H1 (cell line): Measurements from ENCODE around the gene ATP9B. TPM values are rescaled to one million over a fixed set of nuclear protein-coding genes. Genes with fewer than 3 reads are reported as not detected.

Source experiments
- CTCF ChIA-PET: fragments of 300-600 bp; sonication (Branson Sonifier 250); formaldehyde crosslinking; loops from one replicate; lab custom pipeline; 2021; ENCODE audit not compliant: partially characterized antibody; lab: Charles Lee
- POLR2A ChIA-PET: fragments of 300-600 bp; sonication (Branson Sonifier 250); formaldehyde crosslinking; loops from one replicate; lab custom pipeline; 2021; ENCODE audit warnings: inconsistent platforms; ENCODE audit not compliant: partially characterized antibody; lab: Charles Lee
- DNase-seq, 2 experiments: peaks; one replicate each; pipeline versions ENCODE4 v3.0.0 to v3.0.0-alpha.2; 2010 to 2022; ENCODE audit warnings: low spot score in 2 of 2, low read depth in 1 of 2, mixed read lengths in 1 of 2
- FAIRE-seq: peaks from 2 replicates; lab custom pipeline; 2011; peaks lifted over from hg19 to GRCh38; lab: Jason Lieb, UNC
- H2AFZ ChIP-seq: 2 replicates; pipeline ENCODE4 v1.8.1; 2012; ENCODE audit warnings: low read length, inconsistent platforms
- H2AK5ac ChIP-seq: 2 replicates; pipeline ENCODE4 v1.6.1; 2013; ENCODE audit warnings: low read depth, low read length
- H2BK120ac ChIP-seq: replicated peaks from 2 replicates; pipeline ENCODE3; 2013; ENCODE audit warnings: low read depth, low read length, inconsistent platforms
- H2BK12ac ChIP-seq: 2 replicates; pipeline ENCODE4 v1.6.1; 2013; ENCODE audit warnings: low read depth, low read length
- H2BK15ac ChIP-seq: 2 replicates; pipeline ENCODE4 v1.6.1; 2013; ENCODE audit warnings: low read length
- H2BK20ac ChIP-seq: 2 replicates; pipeline ENCODE4 v1.6.1; 2013; ENCODE audit warnings: low read length
- H2BK5ac ChIP-seq: 2 replicates; pipeline ENCODE4 v1.6.1; 2013; ENCODE audit warnings: low read depth, low read length
- H3K14ac ChIP-seq: 2 replicates; pipeline ENCODE4 v1.6.1; 2013; ENCODE audit warnings: inconsistent platforms; ENCODE audit not compliant: insufficient read length
- H3K18ac ChIP-seq: 2 replicates; pipeline ENCODE4 v1.6.1; 2013; ENCODE audit warnings: low read length; ENCODE audit errors: extremely low read depth
- H3K23ac ChIP-seq: 2 replicates; pipeline ENCODE4 v1.6.1; 2013; ENCODE audit warnings: inconsistent platforms; ENCODE audit not compliant: insufficient read length
- H3K23me2 ChIP-seq: 2 replicates; pipeline ENCODE4 v1.6.1; 2013; ENCODE audit warnings: low read depth, low read length
- H3K27ac ChIP-seq: 2 replicates; pipeline ENCODE4 v1.6.1; 2011; ENCODE audit warnings: low read depth, low read length, inconsistent platforms
- H3K27me3 ChIP-seq, 4 experiments: replicated peaks in 1 of 4; 1 replicate in 1 of 4; 2 replicates in 3 of 4; pipeline versions ENCODE4 v1.6.1 to v1.8.1; 2011 to 2013; ENCODE audit warnings: low read length in 3 of 4, mild to moderate bottlenecking in 3 of 4, inconsistent platforms in 2 of 4, mixed read lengths in 2 of 4, moderate library complexity in 1 of 4; ENCODE audit not compliant: control insufficient read depth in 3 of 4, insufficient read depth in 3 of 4; ENCODE audit errors: extremely low read depth in 1 of 4
- H3K36me3 ChIP-seq, 4 experiments: 2 replicates each; pipeline versions ENCODE4 v1.6.1 to v1.8.1; 2011 to 2013; ENCODE audit warnings: mild to moderate bottlenecking in 4 of 4, low read length in 3 of 4, moderate library complexity in 2 of 4, control low read depth in 1 of 4, inconsistent platforms in 1 of 4; ENCODE audit not compliant: insufficient read depth in 4 of 4, control insufficient read depth in 2 of 4
- H3K4ac ChIP-seq: replicated peaks from 2 replicates; pipeline ENCODE3; 2013; ENCODE audit warnings: low read length, low read depth, mixed read lengths, inconsistent platforms; ENCODE audit not compliant: insufficient read length
- H3K4me1 ChIP-seq, 4 experiments: replicated peaks in 1 of 4; 1 replicate in 1 of 4; 2 replicates in 3 of 4; pipeline versions ENCODE4 v1.6.1 to v1.8.1; 2011 to 2013; ENCODE audit warnings: low read length in 3 of 4, inconsistent platforms in 2 of 4, mixed read lengths in 1 of 4; ENCODE audit not compliant: insufficient read depth in 4 of 4, control insufficient read depth in 3 of 4
- H3K4me2 ChIP-seq, 2 experiments: 2 replicates each; pipeline versions ENCODE4 v1.6.1 to v1.8.1; 2011 to 2013; ENCODE audit warnings: low read depth in 2 of 2, low read length in 2 of 2, control low read depth in 1 of 2, inconsistent platforms in 1 of 2, mild to moderate bottlenecking in 1 of 2; ENCODE audit not compliant: insufficient read depth in 1 of 2
- H3K4me3 ChIP-seq, 4 experiments: fragments of 200-600, 300-600 bp in 1 of 4; sonication (generic), shearing (Covaris generic), sonication (Bioruptor Twin) in 1 of 4; 2 replicates each; pipeline versions ENCODE4 v1.5.1 to v1.8.1; 2011 to 2016; ENCODE audit warnings: low read length in 4 of 4, low read depth in 3 of 4, control low read depth in 2 of 4, inconsistent platforms in 2 of 4, mild to moderate bottlenecking in 2 of 4, mixed read lengths in 1 of 4, moderate library complexity in 1 of 4; ENCODE audit not compliant: insufficient read depth in 2 of 4; ENCODE audit errors: extremely low read depth in 1 of 4
- H3K56ac ChIP-seq: replicated peaks from 2 replicates; pipeline ENCODE3; 2013; ENCODE audit warnings: low read depth, mild to moderate bottlenecking, mixed read lengths, low read length, inconsistent platforms; ENCODE audit not compliant: insufficient read length
- H3K79me1 ChIP-seq: 2 replicates; pipeline ENCODE4 v1.6.1; 2013; ENCODE audit warnings: low read depth, low read length, control low read depth
- H3K79me2 ChIP-seq, 2 experiments: 2 replicates each; pipeline versions ENCODE4 v1.6.1 to v1.8.1; 2012 to 2013; ENCODE audit warnings: low read length in 2 of 2, mild to moderate bottlenecking in 2 of 2, inconsistent platforms in 1 of 2; ENCODE audit not compliant: insufficient read depth in 2 of 2, control insufficient read depth in 1 of 2
- H3K9ac ChIP-seq, 4 experiments: replicated peaks in 1 of 4; 1 replicate in 1 of 4; 2 replicates in 3 of 4; pipeline versions ENCODE4 v1.6.1 to v1.8.1; 2011 to 2013; ENCODE audit warnings: low read depth in 3 of 4, low read length in 3 of 4, control low read depth in 2 of 4, mild to moderate bottlenecking in 2 of 4, moderate library complexity in 2 of 4, inconsistent platforms in 1 of 4; ENCODE audit errors: extremely low read depth in 1 of 4
- H3K9me3 ChIP-seq, 2 experiments: 2 replicates each; pipeline versions ENCODE4 v1.6.1 to v1.8.1; 2012 to 2013; ENCODE audit warnings: mild to moderate bottlenecking in 2 of 2, moderate library complexity in 2 of 2, control low read depth in 1 of 2, inconsistent platforms in 1 of 2, low read depth in 1 of 2, low read length in 1 of 2, mixed read lengths in 1 of 2; ENCODE audit not compliant: insufficient read depth in 2 of 2
- H4K20me1 ChIP-seq, 2 experiments: replicated peaks in 1 of 2; 2 replicates each; pipeline versions ENCODE3 to v1.8.1; 2011 to 2013; ENCODE audit warnings: inconsistent platforms in 2 of 2, low read length in 2 of 2, mild to moderate bottlenecking in 1 of 2; ENCODE audit not compliant: insufficient read depth in 2 of 2, control insufficient read depth in 1 of 2
- H4K5ac ChIP-seq: 2 replicates; pipeline ENCODE4 v1.6.1; 2013; ENCODE audit warnings: low read length, low read depth, mixed read lengths, inconsistent platforms; ENCODE audit not compliant: insufficient read length
- H4K8ac ChIP-seq: 2 replicates; pipeline ENCODE4 v1.8.0; 2013; ENCODE audit warnings: mild to moderate bottlenecking, moderate library complexity, low read length, inconsistent platforms; ENCODE audit not compliant: insufficient read depth; ENCODE audit errors: extremely low read depth
- H4K91ac ChIP-seq: replicated peaks from 2 replicates; pipeline ENCODE3; 2013; ENCODE audit warnings: low read length, mixed read lengths, inconsistent platforms; ENCODE audit not compliant: insufficient read length
- ASH2L ChIP-seq: fragments of 200-600, 300-600 bp; sonication (generic); IDR thresholded peaks from one replicate; pipeline ENCODE4 v1.7.1; 2017; ENCODE audit warnings: low read length
- ATF2 ChIP-seq: IDR thresholded peaks from 2 replicates; pipeline ENCODE4 v1.6.1; 2012; ENCODE audit warnings: low read length, inconsistent platforms
- BACH1 ChIP-seq: IDR thresholded peaks from 2 replicates; pipeline ENCODE4 v1.6.1; 2012; ENCODE audit warnings: low read length, improper control_type of control experiment
- CREB1 ChIP-seq: IDR thresholded peaks from 2 replicates; pipeline ENCODE4 v1.6.1; 2012; ENCODE audit warnings: inconsistent platforms
- HDAC2 ChIP-seq, 2 experiments: fragments of 300-600 bp in 1 of 2; sonication (generic) in 1 of 2; IDR thresholded peaks; 2 replicates each; pipeline ENCODE4 v1.6.1; 2011 to 2012; ENCODE audit warnings: low read depth in 2 of 2, low read length in 2 of 2, mild to moderate bottlenecking in 2 of 2, moderate library complexity in 2 of 2, borderline replicate concordance in 1 of 2, inconsistent platforms in 1 of 2
- JUND ChIP-seq: IDR thresholded peaks from 2 replicates; pipeline ENCODE4 v1.6.1; 2011; ENCODE audit warnings: mild to moderate bottlenecking, improper control_type of control experiment, low read length
- MAX ChIP-seq: IDR thresholded peaks from 2 replicates; pipeline ENCODE4 v1.6.1; 2012; ENCODE audit warnings: inconsistent platforms
- POLR2AphosphoS5 ChIP-seq: IDR thresholded peaks from 2 replicates; pipeline ENCODE4 v1.6.1; 2011; ENCODE audit warnings: low read depth, low read length
- RAD21 ChIP-seq, 2 experiments: IDR thresholded peaks in 1 of 2; conservative IDR thresholded peaks in 1 of 2; 2 replicates each; pipeline ENCODE4 v1.6.1; 2011; ENCODE audit warnings: low read depth in 2 of 2, low read length in 2 of 2, improper control_type of control experiment in 1 of 2, inconsistent platforms in 1 of 2, mild to moderate bottlenecking in 1 of 2, moderate library complexity in 1 of 2
- RNF2 ChIP-seq: fragments of 200-900, 300-1000 bp; sonication (generic); IDR thresholded peaks from 2 replicates; pipeline ENCODE4 v1.7.1; 2016; ENCODE audit warnings: borderline replicate concordance, low read depth, mild to moderate bottlenecking, antibody characterized with exemption, low read length; ENCODE audit not compliant: poor library complexity, severe bottlenecking; ENCODE audit errors: missing control alignments
- TAF1 ChIP-seq: IDR thresholded peaks from 2 replicates; pipeline ENCODE4 v1.6.1; 2011; ENCODE audit warnings: mild to moderate bottlenecking, low read depth, low read length
- TAF7 ChIP-seq: optimal IDR thresholded peaks from 2 replicates; pipeline ENCODE3; 2011; ENCODE audit warnings: low read depth, mild to moderate bottlenecking, inconsistent platforms, low read length, moderate library complexity, borderline replicate concordance
- WGBS, 2 experiments: shearing (Covaris generic) in 1 of 2; methylation state at CpG; one replicate each; pipeline versions ENCODE4 v1.1.6 to v1.1.7; 2013 to 2015; ENCODE audit warnings: low lambda C conversion rate in 2 of 2, mixed read lengths in 2 of 2, inconsistent platforms in 1 of 2, low coverage in 1 of 2, missing lambda C conversion rate in 1 of 2; ENCODE audit not compliant: insufficient replicate concordance in 2 of 2, insufficient coverage in 1 of 2, insufficient read length in 1 of 2; ENCODE audit errors: extremely low coverage in 1 of 2, missing lambda C conversion rate in 1 of 2; 5-methylcytosine and 5-hydroxymethylcytosine counted together
- polyA plus RNA-seq, 7 experiments: library from polyadenylated mRNA; depleted of rRNA in 3 of 7; stranded (reverse) in 5 of 7; unstranded in 2 of 7; fragments of >200 nt in 5 of 7; fragments of 200-250 nt in 2 of 7; gene quantifications; 1 replicate in 5 of 7; 2 replicates in 1 of 7; 4 replicates in 1 of 7; pipeline versions ENCODE4 v1.2.1 to v1.2.3, GENCODE V29; 2011 to 2013; ENCODE audit warnings: missing spikeins in 2 of 7, mixed read lengths in 2 of 7
- total RNA-seq: library from RNA; stranded (reverse); fragmentation: NEBNext Ultra II Directional; extraction: Animal tissue kit (Norgen Biotek cat#: 25700); gene quantifications from 2 replicates; pipeline ENCODE4 v1.2.1, GENCODE V29; 2021

The ATP9B gene
- total and polyA plus RNA-seq, 2 of the 8 experiments (the other 6 are each of a cell fraction or from before 2014, with no cell fraction given): 15.1 to 21.7 TPM

- Histone ChIP-seq H3K9ac (no peak overlapping the region), H3K23ac (no peak overlapping the region), H2BK120ac (no peak overlapping the region), H3K79me1 (no peaks in the 10 kb centered on the region), H3K4me2 (no peak overlapping the region), H4K20me1 (peaks cover 0 to 3% of the 10 kb centered on the region in 2 experiments), H3K27me3 (no peaks in the 10 kb centered on the region), H3K27ac (no peak overlapping the region), H2AK5ac (no peak overlapping the region), H3K14ac (no peak overlapping the region), H3K56ac (no peak overlapping the region), H3K23me2 (no peaks in the 10 kb centered on the region), H3K36me3 (peaks cover 0 to 2% (median 0%) of the 10 kb centered on the region in 4 experiments; a peak in 1 of 8 replicates), H3K18ac (no peak overlapping the region), H2BK20ac (no peak overlapping the region), H4K5ac (no peak overlapping the region), H3K4ac (no peak overlapping the region), H3K79me2 (no peaks in the 10 kb centered on the region), H4K8ac (no peak overlapping the region), H2AFZ (no peak overlapping the region), H2BK15ac (no peak overlapping the region), H3K4me1 (0 out of 7 replicates have a peak, but pooled peaks cover 0 to 4% (median 0%) of the 10 kb centered on the region in 4 experiments), H2BK5ac (no peak overlapping the region), H3K9me3 (no peaks in the 10 kb centered on the region), H4K91ac (no peak overlapping the region), H3K4me3 (no peak overlapping the region), H2BK12ac (no peak overlapping the region)
- ChIA-PET POLR2A (no interaction called here), CTCF (interaction anchor here (0.7 to 1.3 kb wide), 3 partner anchors 25 to 1043 kb away, joined by 3 to 4 read pairs (median 4); no protein-coding TSS in a partner anchor)
- WGBS, 2 experiments: 83% methylated on average over 4 of the region's 8 CpGs; no CpG with 5 or more reads in 1 of the 2 experiments
- DNase-seq: no peak
- no peak for FAIRE-seq
- no peak for TF ChIP-seq RAD21 (IDR thresholded peaks at IDR 0.05 in 1 of 2, conservative IDR thresholded peaks at IDR 0.05 in 1 of 2; ENCODE audit: low read depth in 2 of 2, low read length in 2 of 2)
- no peak for TF ChIP-seq POLR2AphosphoS5
- no peak for TF ChIP-seq HDAC2 (IDR thresholded peaks at IDR 0.05; ENCODE audit: borderline replicate concordance in 1 of 2, low read depth in 2 of 2, low read length in 2 of 2)
- TF ChIP-seq JUND: no peak
- TF ChIP-seq ATF2: no peak
- no peak for TF ChIP-seq CREB1
- no peak for TF ChIP-seq ASH2L
- no peak for TF ChIP-seq RNF2
- TF ChIP-seq BACH1: no peak
- TF ChIP-seq TAF7: no peak
- TF ChIP-seq MAX: no peak
- TF ChIP-seq TAF1: no peak
Measured at GRCh38 chr18:79354350-79354749, 285.2 kb downstream of the ATP9B start.
